Measurements from ENCODE around the gene TDRD3. TPM values are rescaled to one million over a fixed set of nuclear protein-coding genes. Genes with fewer than 3 reads are reported as not detected.

TDRD3 gene
- total RNA-seq, 1 experiment from 2014 or later = 7.2 TPM

Other genes with a start within 250 kb of the TDRD3 start
- 7.3 and 17.2 TPM in 2 replicates for gene DIAPH3, start 233.3 kb upstream of the TDRD3 start, total RNA-seq (2014; rRNA removed; shearing (Covaris generic))